ENCODE results near the gene OR10H4. TPM values are rescaled to one million over a fixed set of nuclear protein-coding genes. Genes with fewer than 3 reads are reported as not detected.

Gene OR10H4
- total RNA-seq, 1 donor from 2014 or later: not detected

GRCh38 chr19:15936173-15936572 lies 12.6 kb upstream of the OR10H4 start:
- H3K27ac Mint-ChIP-seq: no peak overlapping the region
- TF ChIP-seq CTCF (IDR thresholded peaks at IDR 0.05; ENCODE audit: unreplicated experiment): no peak
- H3K36me3 Mint-ChIP-seq: no peaks in the 10 kb centered on the region
- H3K4me1 Mint-ChIP-seq: no peaks in the 10 kb centered on the region
- no peaks in the 10 kb centered on the region for H3K27me3 Mint-ChIP-seq (ENCODE audit: low read depth)
- no peak overlapping the region for H3K4me3 Mint-ChIP-seq
- peaks cover 35% of the 10 kb centered on the region for H3K9me3 Mint-ChIP-seq
- no peak for DNase-seq (ENCODE audit: low spot score in 2 of 2, unreplicated experiment in 2 of 2)

GRCh38 chr19:15936950-15937349 lies 11.9 kb upstream of the OR10H4 start:
- no peak for DNase-seq (ENCODE audit: low spot score in 2 of 2, unreplicated experiment in 2 of 2)
- no peak overlapping the region for H3K27ac Mint-ChIP-seq
- H3K9me3 Mint-ChIP-seq: peaks cover 41% of the 10 kb centered on the region
- H3K36me3 Mint-ChIP-seq: no peaks in the 10 kb centered on the region
- no peak overlapping the region for H3K4me3 Mint-ChIP-seq
- H3K4me1 Mint-ChIP-seq: no peaks in the 10 kb centered on the region
- no peak for TF ChIP-seq CTCF (IDR thresholded peaks at IDR 0.05; ENCODE audit: unreplicated experiment)
- H3K27me3 Mint-ChIP-seq (ENCODE audit: low read depth): no peaks in the 10 kb centered on the region

GRCh38 chr19:15937771-15938170 lies 11.0 kb upstream of the OR10H4 start:
- H3K4me3 Mint-ChIP-seq: no peak overlapping the region
- no peaks in the 10 kb centered on the region for H3K27me3 Mint-ChIP-seq (ENCODE audit: low read depth)
- no peaks in the 10 kb centered on the region for H3K4me1 Mint-ChIP-seq
- H3K9me3 Mint-ChIP-seq: peaks cover 47% of the 10 kb centered on the region
- DNase-seq (ENCODE audit: low spot score in 2 of 2, unreplicated experiment in 2 of 2): no peak
- H3K27ac Mint-ChIP-seq: no peak overlapping the region
- TF ChIP-seq CTCF (IDR thresholded peaks at IDR 0.05; ENCODE audit: unreplicated experiment): no peak
- H3K36me3 Mint-ChIP-seq: no peaks in the 10 kb centered on the region

GRCh38 chr19:15944401-15944800 lies 4.4 kb upstream of the OR10H4 start:
- TF ChIP-seq CTCF (IDR thresholded peaks at IDR 0.05; ENCODE audit: unreplicated experiment): no peak
- Mint-ChIP-seq H3K4me1 (no peaks in the 10 kb centered on the region), H3K27ac (no peak overlapping the region), H3K27me3 (ENCODE audit: low read depth) (no peaks in the 10 kb centered on the region), H3K36me3 (no peaks in the 10 kb centered on the region), H3K4me3 (no peak overlapping the region), H3K9me3 (peaks cover 71% of the 10 kb centered on the region)
- no peak for DNase-seq (ENCODE audit: low spot score in 2 of 2, unreplicated experiment in 2 of 2)

GRCh38 chr19:15945301-15945700 lies 3.5 kb upstream of the OR10H4 start:
- no peaks in the 10 kb centered on the region for H3K36me3 Mint-ChIP-seq

More at GRCh38 chr19:15945301-15945700, 3.5 kb upstream of the OR10H4 start:
- no peak overlapping the region for H3K27ac Mint-ChIP-seq
- TF ChIP-seq CTCF (IDR thresholded peaks at IDR 0.05; ENCODE audit: unreplicated experiment): no peak
- H3K4me3 Mint-ChIP-seq: no peak overlapping the region
- DNase-seq (ENCODE audit: low spot score in 2 of 2, unreplicated experiment in 2 of 2): no peak
- H3K4me1 Mint-ChIP-seq: no peaks in the 10 kb centered on the region
- peaks cover 72% of the 10 kb centered on the region for H3K9me3 Mint-ChIP-seq
- H3K27me3 Mint-ChIP-seq (ENCODE audit: low read depth): no peaks in the 10 kb centered on the region

All from mesothelial cell of epicardium (in vitro differentiated cells).